ENCODE results near the gene CERS3. TPM values are rescaled to one million over a fixed set of nuclear protein-coding genes. Genes with fewer than 3 reads are reported as not detected.

Gene CERS3
- total RNA-seq, 1 experiment from 2014 or later = 0.11 TPM

- Histone ChIP-seq H3K27ac (ENCODE audit: low read length) (no peak overlapping the region), H3K9me3 (ENCODE audit: low read length) (no peaks in the 10 kb centered on the region), H3K4me2 (ENCODE audit: low read length) (no peak overlapping the region), H3K36me3 (ENCODE audit: low read depth, low read length) (no peaks in the 10 kb centered on the region), H3K9ac (ENCODE audit: low read length) (no peak overlapping the region), H4K20me1 (ENCODE audit: low read length) (no peaks in the 10 kb centered on the region), H3F3A (ENCODE audit: low read length, unreplicated experiment) (no peaks in the 10 kb centered on the region), H3K79me2 (ENCODE audit: low read length) (no peaks in the 10 kb centered on the region), H3K27me3 (ENCODE audit: low read length) (peaks cover 82% of the 10 kb centered on the region), H3K4me3 (ENCODE audit: low read length) (no peak overlapping the region), H2AFZ (ENCODE audit: low read length) (no peak overlapping the region), H3K9me2 (replicated peaks; ENCODE audit: low read length) (no peaks in the 10 kb centered on the region), H3K4me1 (ENCODE audit: insufficient read depth, low read length) (no peaks in the 10 kb centered on the region)
- POLR2A ChIA-PET (ENCODE audit: unreplicated experiment) = no interaction called here
- intact Hi-C loops (cut with micrococcal nuclease) = no loop called here
- BruUV-seq (replicated peaks) = no TSS peak
- DNase-seq (no peak), ATAC-seq (no peak)
- TF ChIP-seq CTCF (conservative IDR thresholded peaks at IDR 0.05; ENCODE audit: low read depth, low read length) (peak; percentile 17; the same call in 1 of the 2 replicates), EZH2 (IDR thresholded peaks at IDR 0.05; ENCODE audit: low read length, unreplicated experiment) (no peak)
- CTCF ChIA-PET = interaction anchor here (0.6 kb wide), 1 partner anchor 17 kb away, joined by 7 read pairs; no protein-coding TSS in a partner anchor
Observed at GRCh38 chr15:100526027-100526481, 2.7 kb downstream of the CERS3 start.

DNA sequence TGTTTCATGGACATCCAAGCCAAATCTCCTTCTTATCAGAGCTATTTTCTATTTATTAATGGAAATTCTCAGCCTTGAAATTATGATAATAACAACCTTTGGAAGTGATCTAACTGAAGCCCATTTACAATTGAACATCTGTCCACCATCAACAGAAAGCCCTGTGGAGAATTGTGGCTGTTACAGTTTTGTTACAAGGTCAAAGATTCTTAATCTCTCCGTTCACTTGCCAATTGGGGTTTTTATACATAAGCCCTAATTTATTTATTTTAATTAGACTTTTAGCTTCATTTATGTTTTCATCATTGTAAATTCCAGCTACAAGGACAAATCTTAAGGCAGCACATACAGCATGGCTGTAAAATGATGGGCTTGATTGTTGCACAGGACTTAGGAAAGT is 3.3 kb downstream of the CERS3 start:
- Histone ChIP-seq H3K9me3 (ENCODE audit: low read length) (no peaks in the 10 kb centered on the region), H3K27ac (ENCODE audit: low read length) (no peak overlapping the region), H3K36me3 (ENCODE audit: low read depth, low read length) (no peaks in the 10 kb centered on the region), H3F3A (ENCODE audit: low read length, unreplicated experiment) (no peaks in the 10 kb centered on the region), H3K4me1 (ENCODE audit: insufficient read depth, low read length) (no peaks in the 10 kb centered on the region), H2AFZ (ENCODE audit: low read length) (no peak overlapping the region), H3K27me3 (ENCODE audit: low read length) (peaks cover 82% of the 10 kb centered on the region), H3K4me2 (ENCODE audit: low read length) (no peak overlapping the region), H3K9me2 (replicated peaks; ENCODE audit: low read length) (no peaks in the 10 kb centered on the region), H4K20me1 (ENCODE audit: low read length) (no peaks in the 10 kb centered on the region), H3K4me3 (ENCODE audit: low read length) (no peak overlapping the region), H3K9ac (ENCODE audit: low read length) (no peak overlapping the region), H3K79me2 (ENCODE audit: low read length) (no peaks in the 10 kb centered on the region)
- intact Hi-C loops (cut with micrococcal nuclease) = no loop called here
- ATAC-seq (no peak), DNase-seq (no peak)
- ChIA-PET CTCF (no interaction called here), POLR2A (ENCODE audit: unreplicated experiment) (no interaction called here)
- TF ChIP-seq CTCF (conservative IDR thresholded peaks at IDR 0.05; ENCODE audit: low read depth, low read length) = no peak
- no TSS peak for BruUV-seq (replicated peaks)

DNA sequence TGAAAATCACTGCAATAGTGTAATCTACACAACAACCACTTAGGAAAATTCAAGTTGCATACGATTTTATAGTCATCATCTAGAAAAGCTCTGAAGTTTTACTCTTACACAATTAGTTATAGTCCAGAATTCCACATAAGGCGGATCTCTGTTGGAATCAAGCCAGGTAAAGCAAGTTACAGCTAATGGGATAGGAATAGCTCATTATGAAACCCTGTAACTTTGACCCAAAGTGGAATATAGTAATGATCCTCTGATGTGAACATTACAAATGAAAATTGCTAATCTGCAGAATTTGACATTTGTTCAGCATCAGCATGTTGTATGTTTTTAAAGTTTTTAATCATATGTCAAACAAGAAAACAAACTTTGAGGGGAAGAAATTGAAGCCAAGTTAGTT is 4.4 kb downstream of the CERS3 start:
- Histone ChIP-seq H3K4me1 (ENCODE audit: insufficient read depth, low read length) (no peaks in the 10 kb centered on the region), H2AFZ (ENCODE audit: low read length) (no peak overlapping the region), H3K4me3 (ENCODE audit: low read length) (no peak overlapping the region), H3K9me3 (ENCODE audit: low read length) (no peaks in the 10 kb centered on the region), H3F3A (ENCODE audit: low read length, unreplicated experiment) (no peaks in the 10 kb centered on the region), H3K27me3 (ENCODE audit: low read length) (peaks cover 82% of the 10 kb centered on the region), H3K79me2 (ENCODE audit: low read length) (no peaks in the 10 kb centered on the region), H4K20me1 (ENCODE audit: low read length) (no peaks in the 10 kb centered on the region), H3K9ac (ENCODE audit: low read length) (no peak overlapping the region), H3K36me3 (ENCODE audit: low read depth, low read length) (no peaks in the 10 kb centered on the region), H3K27ac (ENCODE audit: low read length) (no peak overlapping the region), H3K4me2 (ENCODE audit: low read length) (no peak overlapping the region), H3K9me2 (replicated peaks; ENCODE audit: low read length) (no peaks in the 10 kb centered on the region)
- intact Hi-C loops (cut with micrococcal nuclease) = no loop called here
- BruUV-seq (replicated peaks) = no TSS peak
- no peak for DNase-seq
- ChIA-PET POLR2A (ENCODE audit: unreplicated experiment) (no interaction called here), CTCF (no interaction called here)
- TF ChIP-seq EZH2phosphoT487 (IDR thresholded peaks at IDR 0.05; ENCODE audit: borderline replicate concordance, low read length) (no peak), CTCF (conservative IDR thresholded peaks at IDR 0.05; ENCODE audit: low read depth, low read length) (no peak), EZH2 (IDR thresholded peaks at IDR 0.05; ENCODE audit: low read length, unreplicated experiment) (no peak)
- ATAC-seq = no peak

All from PC-3 (cell line).